AG04449 (cell line): ENCODE results near the gene GLS.
"Not testable (repeated sequence)": the region's sequence is repeated elsewhere in the genome, so short reads cannot be mapped to it uniquely, and the experiment has no call there.

Experiments used
- CTCF ChIA-PET: fragments of 350-600 bp; formaldehyde crosslinking; extraction: SDS; loops from one replicate; lab custom pipeline; 2021; ENCODE audit warnings: antibody characterized with exemption; lab: Yijun Ruan, JAX
- POLR2A ChIA-PET: fragments of 400-600, 350-600 bp; formaldehyde crosslinking; extraction: SDS; loops from one replicate; lab custom pipeline; 2020; ENCODE audit warnings: antibody characterized with exemption, inconsistent platforms; lab: Yijun Ruan, JAX
- DNase-seq: peaks from one replicate; pipeline ENCODE4 v3.0.0-alpha.2; 2010; ENCODE audit warnings: low read depth, low spot score
- H3K4me3 ChIP-seq: 2 replicates; pipeline ENCODE4 v1.5.1; 2011; ENCODE audit warnings: low read depth, mild to moderate bottlenecking, control low read depth, low read length
- CTCF ChIP-seq: IDR thresholded peaks from one replicate; pipeline ENCODE4 v1.5.1; 2011; ENCODE audit warnings: mild to moderate bottlenecking, moderate library complexity, low read length, control low read depth, inconsistent platforms; ENCODE audit not compliant: insufficient read depth; ENCODE audit errors: missing control alignments

The GLS gene

GRCh38 chr2:190858817-190859216 is 21.8 kb upstream of the GLS start:
- no peak for TF ChIP-seq CTCF
- ChIA-PET CTCF (interaction anchor here (1.0 to 3.6 kb wide), 8 partner anchors 8 to 78 kb away, joined by 3 to 49 read pairs (median 3); no protein-coding TSS in a partner anchor), POLR2A (interaction anchor here (1.0 to 7.0 kb wide), 8 partner anchors 8 to 28 kb away, joined by 4 to 110 read pairs (median 7); partner anchors contain the start of gene GLS)
- DNase-seq, result peak; percentile 66
- H3K4me3 ChIP-seq, result no peak overlapping the region

- ChIA-PET POLR2A (interaction anchor here (1.0 to 7.0 kb wide), 7 partner anchors 9 to 27 kb away, joined by 5 to 110 read pairs (median 8); partner anchors contain the start of gene GLS), CTCF (interaction anchor here (1.0 to 3.6 kb wide), 7 partner anchors 9 to 79 kb away, joined by 3 to 49 read pairs (median 3); no protein-coding TSS in a partner anchor)
- DNase-seq, result no peak
These were observed 21.0 kb upstream of the GLS start for GRCh38 chr2:190859347-190860297.

GRCh38 chr2:190860985-190861680 is 19.5 kb upstream of the GLS start:
- no peak for TF ChIP-seq CTCF
- DNase-seq, result peak; percentile 70
- ChIA-PET CTCF (interaction anchor here (3.6 kb wide), 1 partner anchor 11 kb away, joined by 49 read pairs; no protein-coding TSS in a partner anchor), POLR2A (interaction anchor here (7.0 kb wide), 1 partner anchor 20 kb away, joined by 110 read pairs; the partner anchor contains the start of gene GLS)
- no peak overlapping the region for H3K4me3 ChIP-seq

More at GRCh38 chr2:190859347-190860297, 21.0 kb upstream of the GLS start:
- TF ChIP-seq CTCF, result no peak
- peak overlapping the region; percentile 26 for H3K4me3 ChIP-seq

- not testable (repeated sequence) for H3K4me3 ChIP-seq, DNase-seq
- CTCF ChIA-PET, result interaction anchor here (1.1 to 1.5 kb wide), 3 partner anchors 11 to 27 kb away, joined by 3 to 7 read pairs (median 3); no protein-coding TSS in a partner anchor
- POLR2A ChIA-PET, result interaction anchor here (1.0 to 7.0 kb wide), 3 partner anchors 12 to 23 kb away, joined by 3 to 110 read pairs (median 4); partner anchors contain the start of gene GLS
These were observed 18.5 kb upstream of the GLS start for GRCh38 chr2:190862128-190862527.

- POLR2A ChIA-PET, result interaction anchor here (1.0 to 7.0 kb wide), 3 partner anchors 13 to 23 kb away, joined by 3 to 110 read pairs (median 4); partner anchors contain the start of gene GLS
- no peak overlapping the region for H3K4me3 ChIP-seq
- no peak for TF ChIP-seq CTCF
- no peak for DNase-seq
- CTCF ChIA-PET, result interaction anchor here (1.1 to 1.5 kb wide), 3 partner anchors 11 to 26 kb away, joined by 3 to 7 read pairs (median 3); no protein-coding TSS in a partner anchor
These were observed 18.0 kb upstream of the GLS start for GRCh38 chr2:190862571-190862991.

- H3K4me3 ChIP-seq, result no peak overlapping the region
- no peak for DNase-seq
- ChIA-PET CTCF (no interaction called here), POLR2A (interaction anchor here (7.0 kb wide), 1 partner anchor 18 kb away, joined by 110 read pairs; the partner anchor contains the start of gene GLS)
- no peak for TF ChIP-seq CTCF
These were observed 16.7 kb upstream of the GLS start for GRCh38 chr2:190863946-190864345.
